Inferior parietal cortex (tissue), 1 donor: ENCODE results near the gene PRSS23.
"Not testable (repeated sequence)": the region's sequence is repeated elsewhere in the genome, so short reads cannot be mapped to it uniquely, and the experiment has no call there.

Source experiments
- DNase-seq: peaks from one replicate; pipeline ENCODE4 v3.0.0-alpha.2; 2016; ENCODE audit errors: extremely low spot score

PRSS23 gene

GRCh38 chr11:86814775-86815174, 14.4 kb downstream of the PRSS23 start:
- no peak for DNase-seq

GRCh38 chr11:86815726-86816125, 15.4 kb downstream of the PRSS23 start:
- DNase-seq = no peak

- DNase-seq = no peak
Measured at GRCh38 chr11:86816251-86816726, 15.9 kb downstream of the PRSS23 start.

- DNase-seq = peak; percentile 85
Measured at GRCh38 chr11:86818462-86819192, 18.3 kb downstream of the PRSS23 start.

- not testable (repeated sequence) for DNase-seq
Measured at GRCh38 chr11:86824139-86824538, 23.8 kb downstream of the PRSS23 start.

GRCh38 chr11:86834376-86834775, 34.0 kb downstream of the PRSS23 start:
- not testable (repeated sequence) for DNase-seq

GRCh38 chr11:86844762-86845508, 44.6 kb downstream of the PRSS23 start:
- DNase-seq = not testable (repeated sequence)

GRCh38 chr11:86848132-86848531, 47.8 kb downstream of the PRSS23 start:
- no peak for DNase-seq

- DNase-seq = no peak
Measured at GRCh38 chr11:86849679-86850078, 49.3 kb downstream of the PRSS23 start.
